Measurements from ENCODE around the gene COL20A1.

- TF ChIP-seq ZNF140 (tag by site-specific recombination; IDR thresholded peaks at IDR 0.05), result no peak
- TF ChIP-seq CTCF (tag by site-specific recombination; IDR thresholded peaks at IDR 0.05), result no peak
- no peak for TF ChIP-seq ZBTB49 (tag by site-specific recombination; IDR thresholded peaks at IDR 0.05; ENCODE audit: low read depth)
- no peak for TF ChIP-seq KLF16 (tag by site-specific recombination; IDR thresholded peaks at IDR 0.05)
- TF ChIP-seq ZBTB44 (tag by site-specific recombination; IDR thresholded peaks at IDR 0.05), result no peak
Measured at GRCh38 chr20:63371291-63371865, 78.4 kb downstream of the COL20A1 start.

Measured in HEK293 (cell line).